H1 (cell line): ENCODE measurements around the gene CALML5. TPM values are rescaled to one million over a fixed set of nuclear protein-coding genes. Genes with fewer than 3 reads are reported as not detected.

ENCODE experiments used
- CTCF ChIA-PET: fragments of 300-600 bp; sonication (Branson Sonifier 250); formaldehyde crosslinking; loops from one replicate; lab custom pipeline; 2021; ENCODE audit not compliant: partially characterized antibody; lab: Charles Lee
- POLR2A ChIA-PET: fragments of 300-600 bp; sonication (Branson Sonifier 250); formaldehyde crosslinking; loops from one replicate; lab custom pipeline; 2021; ENCODE audit warnings: inconsistent platforms; ENCODE audit not compliant: partially characterized antibody; lab: Charles Lee
- DNase-seq, 2 experiments: peaks; one replicate each; pipeline versions ENCODE4 v3.0.0 to v3.0.0-alpha.2; 2010 to 2022; ENCODE audit warnings: low spot score in 2 of 2, low read depth in 1 of 2, mixed read lengths in 1 of 2
- FAIRE-seq: peaks from 2 replicates; lab custom pipeline; 2011; peaks lifted over from hg19 to GRCh38; lab: Jason Lieb, UNC
- H2AFZ ChIP-seq: 2 replicates; pipeline ENCODE4 v1.8.1; 2012; ENCODE audit warnings: low read length, inconsistent platforms
- H2AK5ac ChIP-seq: 2 replicates; pipeline ENCODE4 v1.6.1; 2013; ENCODE audit warnings: low read depth, low read length
- H2BK120ac ChIP-seq: replicated peaks from 2 replicates; pipeline ENCODE3; 2013; ENCODE audit warnings: low read depth, low read length, inconsistent platforms
- H2BK12ac ChIP-seq: 2 replicates; pipeline ENCODE4 v1.6.1; 2013; ENCODE audit warnings: low read depth, low read length
- H2BK15ac ChIP-seq: 2 replicates; pipeline ENCODE4 v1.6.1; 2013; ENCODE audit warnings: low read length
- H2BK20ac ChIP-seq: 2 replicates; pipeline ENCODE4 v1.6.1; 2013; ENCODE audit warnings: low read length
- H2BK5ac ChIP-seq: 2 replicates; pipeline ENCODE4 v1.6.1; 2013; ENCODE audit warnings: low read depth, low read length
- H3K14ac ChIP-seq: 2 replicates; pipeline ENCODE4 v1.6.1; 2013; ENCODE audit warnings: inconsistent platforms; ENCODE audit not compliant: insufficient read length
- H3K18ac ChIP-seq: 2 replicates; pipeline ENCODE4 v1.6.1; 2013; ENCODE audit warnings: low read length; ENCODE audit errors: extremely low read depth
- H3K23ac ChIP-seq: 2 replicates; pipeline ENCODE4 v1.6.1; 2013; ENCODE audit warnings: inconsistent platforms; ENCODE audit not compliant: insufficient read length
- H3K23me2 ChIP-seq: 2 replicates; pipeline ENCODE4 v1.6.1; 2013; ENCODE audit warnings: low read depth, low read length
- H3K27ac ChIP-seq: 2 replicates; pipeline ENCODE4 v1.6.1; 2011; ENCODE audit warnings: low read depth, low read length, inconsistent platforms
- H3K27me3 ChIP-seq, 4 experiments: replicated peaks in 1 of 4; 1 replicate in 1 of 4; 2 replicates in 3 of 4; pipeline versions ENCODE4 v1.6.1 to v1.8.1; 2011 to 2013; ENCODE audit warnings: low read length in 3 of 4, mild to moderate bottlenecking in 3 of 4, inconsistent platforms in 2 of 4, mixed read lengths in 2 of 4, moderate library complexity in 1 of 4; ENCODE audit not compliant: control insufficient read depth in 3 of 4, insufficient read depth in 3 of 4; ENCODE audit errors: extremely low read depth in 1 of 4
- H3K36me3 ChIP-seq, 4 experiments: 2 replicates each; pipeline versions ENCODE4 v1.6.1 to v1.8.1; 2011 to 2013; ENCODE audit warnings: mild to moderate bottlenecking in 4 of 4, low read length in 3 of 4, moderate library complexity in 2 of 4, control low read depth in 1 of 4, inconsistent platforms in 1 of 4; ENCODE audit not compliant: insufficient read depth in 4 of 4, control insufficient read depth in 2 of 4
- H3K4ac ChIP-seq: replicated peaks from 2 replicates; pipeline ENCODE3; 2013; ENCODE audit warnings: low read length, low read depth, mixed read lengths, inconsistent platforms; ENCODE audit not compliant: insufficient read length
- H3K4me1 ChIP-seq, 4 experiments: replicated peaks in 1 of 4; 1 replicate in 1 of 4; 2 replicates in 3 of 4; pipeline versions ENCODE4 v1.6.1 to v1.8.1; 2011 to 2013; ENCODE audit warnings: low read length in 3 of 4, inconsistent platforms in 2 of 4, mixed read lengths in 1 of 4; ENCODE audit not compliant: insufficient read depth in 4 of 4, control insufficient read depth in 3 of 4
- H3K4me2 ChIP-seq, 2 experiments: 2 replicates each; pipeline versions ENCODE4 v1.6.1 to v1.8.1; 2011 to 2013; ENCODE audit warnings: low read depth in 2 of 2, low read length in 2 of 2, control low read depth in 1 of 2, inconsistent platforms in 1 of 2, mild to moderate bottlenecking in 1 of 2; ENCODE audit not compliant: insufficient read depth in 1 of 2
- H3K4me3 ChIP-seq, 4 experiments: fragments of 200-600, 300-600 bp in 1 of 4; sonication (generic), shearing (Covaris generic), sonication (Bioruptor Twin) in 1 of 4; 2 replicates each; pipeline versions ENCODE4 v1.5.1 to v1.8.1; 2011 to 2016; ENCODE audit warnings: low read length in 4 of 4, low read depth in 3 of 4, control low read depth in 2 of 4, inconsistent platforms in 2 of 4, mild to moderate bottlenecking in 2 of 4, mixed read lengths in 1 of 4, moderate library complexity in 1 of 4; ENCODE audit not compliant: insufficient read depth in 2 of 4; ENCODE audit errors: extremely low read depth in 1 of 4
- H3K56ac ChIP-seq: replicated peaks from 2 replicates; pipeline ENCODE3; 2013; ENCODE audit warnings: low read depth, mild to moderate bottlenecking, mixed read lengths, low read length, inconsistent platforms; ENCODE audit not compliant: insufficient read length
- H3K79me1 ChIP-seq: 2 replicates; pipeline ENCODE4 v1.6.1; 2013; ENCODE audit warnings: low read depth, low read length, control low read depth
- H3K79me2 ChIP-seq, 2 experiments: 2 replicates each; pipeline versions ENCODE4 v1.6.1 to v1.8.1; 2012 to 2013; ENCODE audit warnings: low read length in 2 of 2, mild to moderate bottlenecking in 2 of 2, inconsistent platforms in 1 of 2; ENCODE audit not compliant: insufficient read depth in 2 of 2, control insufficient read depth in 1 of 2
- H3K9ac ChIP-seq, 4 experiments: replicated peaks in 1 of 4; 1 replicate in 1 of 4; 2 replicates in 3 of 4; pipeline versions ENCODE4 v1.6.1 to v1.8.1; 2011 to 2013; ENCODE audit warnings: low read depth in 3 of 4, low read length in 3 of 4, control low read depth in 2 of 4, mild to moderate bottlenecking in 2 of 4, moderate library complexity in 2 of 4, inconsistent platforms in 1 of 4; ENCODE audit errors: extremely low read depth in 1 of 4
- H3K9me3 ChIP-seq, 2 experiments: 2 replicates each; pipeline versions ENCODE4 v1.6.1 to v1.8.1; 2012 to 2013; ENCODE audit warnings: mild to moderate bottlenecking in 2 of 2, moderate library complexity in 2 of 2, control low read depth in 1 of 2, inconsistent platforms in 1 of 2, low read depth in 1 of 2, low read length in 1 of 2, mixed read lengths in 1 of 2; ENCODE audit not compliant: insufficient read depth in 2 of 2
- H4K20me1 ChIP-seq, 2 experiments: replicated peaks in 1 of 2; 2 replicates each; pipeline versions ENCODE3 to v1.8.1; 2011 to 2013; ENCODE audit warnings: inconsistent platforms in 2 of 2, low read length in 2 of 2, mild to moderate bottlenecking in 1 of 2; ENCODE audit not compliant: insufficient read depth in 2 of 2, control insufficient read depth in 1 of 2
- H4K5ac ChIP-seq: 2 replicates; pipeline ENCODE4 v1.6.1; 2013; ENCODE audit warnings: low read length, low read depth, mixed read lengths, inconsistent platforms; ENCODE audit not compliant: insufficient read length
- H4K8ac ChIP-seq: 2 replicates; pipeline ENCODE4 v1.8.0; 2013; ENCODE audit warnings: mild to moderate bottlenecking, moderate library complexity, low read length, inconsistent platforms; ENCODE audit not compliant: insufficient read depth; ENCODE audit errors: extremely low read depth
- H4K91ac ChIP-seq: replicated peaks from 2 replicates; pipeline ENCODE3; 2013; ENCODE audit warnings: low read length, mixed read lengths, inconsistent platforms; ENCODE audit not compliant: insufficient read length
- ATF2 ChIP-seq: IDR thresholded peaks from 2 replicates; pipeline ENCODE4 v1.6.1; 2012; ENCODE audit warnings: low read length, inconsistent platforms
- CTBP2 ChIP-seq: IDR thresholded peaks from 2 replicates; pipeline ENCODE4 v1.7.0; 2011; ENCODE audit warnings: borderline replicate concordance, mild to moderate bottlenecking, moderate library complexity, mixed read lengths, low read length; ENCODE audit not compliant: insufficient read depth, insufficient read length
- E2F6 ChIP-seq: IDR thresholded peaks from 2 replicates; pipeline ENCODE4 v1.6.1; 2012; ENCODE audit warnings: inconsistent platforms
- GTF2F1 ChIP-seq: IDR thresholded peaks from 2 replicates; pipeline ENCODE4 v1.6.1; 2012; ENCODE audit warnings: low read depth, low read length, improper control_type of control experiment, borderline replicate concordance
- HDAC6 ChIP-seq: IDR thresholded peaks from one replicate; pipeline ENCODE4 v1.7.1; 2012; ENCODE audit warnings: low read depth, mild to moderate bottlenecking, inconsistent platforms, low read length, moderate library complexity
- POLR2A ChIP-seq, 2 experiments: IDR thresholded peaks; 1 replicate in 1 of 2; 2 replicates in 1 of 2; pipeline ENCODE4 v1.6.1; 2011; ENCODE audit warnings: low read depth in 2 of 2, low read length in 2 of 2, mild to moderate bottlenecking in 2 of 2; ENCODE audit errors: control extremely low read depth in 1 of 2
- SP1 ChIP-seq: IDR thresholded peaks from 2 replicates; pipeline ENCODE4 v1.6.1; 2011; ENCODE audit warnings: low read depth, low read length
- SP2 ChIP-seq: IDR thresholded peaks from 2 replicates; pipeline ENCODE4 v1.6.1; 2012; ENCODE audit warnings: mild to moderate bottlenecking, low read length, inconsistent platforms
- TAF7 ChIP-seq: optimal IDR thresholded peaks from 2 replicates; pipeline ENCODE3; 2011; ENCODE audit warnings: low read depth, mild to moderate bottlenecking, inconsistent platforms, low read length, moderate library complexity, borderline replicate concordance
- ZNF274 ChIP-seq: IDR thresholded peaks from 2 replicates; pipeline ENCODE4 v1.7.0; 2012; ENCODE audit warnings: low read length, borderline replicate concordance; ENCODE audit errors: extremely low read depth
- WGBS, 2 experiments: shearing (Covaris generic) in 1 of 2; methylation state at CpG; one replicate each; pipeline versions ENCODE4 v1.1.6 to v1.1.7; 2013 to 2015; ENCODE audit warnings: low lambda C conversion rate in 2 of 2, mixed read lengths in 2 of 2, inconsistent platforms in 1 of 2, low coverage in 1 of 2, missing lambda C conversion rate in 1 of 2; ENCODE audit not compliant: insufficient replicate concordance in 2 of 2, insufficient coverage in 1 of 2, insufficient read length in 1 of 2; ENCODE audit errors: extremely low coverage in 1 of 2, missing lambda C conversion rate in 1 of 2; 5-methylcytosine and 5-hydroxymethylcytosine counted together
- polyA plus RNA-seq, 7 experiments: library from polyadenylated mRNA; depleted of rRNA in 3 of 7; stranded (reverse) in 5 of 7; unstranded in 2 of 7; fragments of >200 nt in 5 of 7; fragments of 200-250 nt in 2 of 7; gene quantifications; 1 replicate in 5 of 7; 2 replicates in 1 of 7; 4 replicates in 1 of 7; pipeline versions ENCODE4 v1.2.1 to v1.2.3, GENCODE V29; 2011 to 2013; ENCODE audit warnings: missing spikeins in 2 of 7, mixed read lengths in 2 of 7
- total RNA-seq: library from RNA; stranded (reverse); fragmentation: NEBNext Ultra II Directional; extraction: Animal tissue kit (Norgen Biotek cat#: 25700); gene quantifications from 2 replicates; pipeline ENCODE4 v1.2.1, GENCODE V29; 2021

CALML5 gene
- total and polyA plus RNA-seq, 2 of the 8 experiments (the other 6 are each of a cell fraction or from before 2014, with no cell fraction given): not detected

- Histone ChIP-seq H3K36me3 (peaks cover 11 to 40% (median 33%) of the 10 kb centered on the region in 4 experiments), H3K14ac (no peak overlapping the region), H3K27me3 (no peaks in the 10 kb centered on the region), H4K20me1 (peaks cover 0 to 2% of the 10 kb centered on the region in 2 experiments), H4K8ac (no peak overlapping the region), H2BK12ac (no peak overlapping the region), H2BK120ac (no peak overlapping the region), H2BK15ac (no peak overlapping the region), H2BK5ac (no peak overlapping the region), H2AFZ (no peak overlapping the region), H3K4me2 (no peak overlapping the region), H3K23me2 (peaks cover 2% of the 10 kb centered on the region; the same call in 1 of the 2 replicates), H3K79me2 (peaks cover 0 to 47% of the 10 kb centered on the region in 2 experiments; a peak in 3 of 4 replicates), H3K56ac (no peak overlapping the region), H3K4me1 (peaks cover 2 to 3% (median 2%) of the 10 kb centered on the region in 4 experiments; a peak in 4 of 7 replicates), H3K79me1 (no peaks in the 10 kb centered on the region), H3K4ac (no peak overlapping the region), H3K18ac (no peak overlapping the region), H2AK5ac (no peak overlapping the region), H3K4me3 (no peak overlapping the region), H2BK20ac (no peak overlapping the region), H3K9me3 (no peaks in the 10 kb centered on the region), H4K91ac (no peak overlapping the region), H3K9ac (no peak overlapping the region), H3K23ac (no peak overlapping the region), H4K5ac (no peak overlapping the region), H3K27ac (no peak overlapping the region)
- CTCF ChIA-PET: interaction anchor here (1.1 kb wide), 1 partner anchor 172 kb away, joined by 3 read pairs; no protein-coding TSS in a partner anchor
- DNase-seq (no peak), FAIRE-seq (no peak)
- WGBS, 2 experiments: 86% methylated on average over 4 of the region's 4 CpGs; no CpG with 5 or more reads in 1 of the 2 experiments
- POLR2A ChIA-PET: interaction anchor here (1.4 kb wide), 1 partner anchor 14 kb away, joined by 3 read pairs; no protein-coding TSS in a partner anchor
- no peak for TF ChIP-seq POLR2A (IDR thresholded peaks at IDR 0.05; ENCODE audit: control extremely low read depth in 1 of 2, low read depth in 2 of 2, low read length in 2 of 2)
- TF ChIP-seq E2F6: no peak
- no peak for TF ChIP-seq ATF2
- TF ChIP-seq TAF7: no peak
- TF ChIP-seq CTBP2: no peak
- no peak for TF ChIP-seq ZNF274
- TF ChIP-seq HDAC6: no peak
- TF ChIP-seq SP2: no peak
- TF ChIP-seq GTF2F1: no peak
- no peak for TF ChIP-seq SP1
Observed at GRCh38 chr10:5450605-5451384, 48.6 kb downstream of the CALML5 start.
